Nephron progenitor cell (in vitro differentiated cells): ENCODE results near the gene LYRM4.

Experiments used
- DNase-seq: peaks from one replicate; pipeline ENCODE4 v3.0.0; 2021
- H3K27ac Mint-ChIP-seq: 2 replicates; pipeline ENCODE4 v1.8.0; 2021; ENCODE audit warnings: mild to moderate bottlenecking, moderate library complexity, mixed read lengths
- H3K27me3 Mint-ChIP-seq: 2 replicates; pipeline ENCODE4 v1.8.0; 2021; ENCODE audit warnings: mild to moderate bottlenecking, low read depth, mixed read lengths; ENCODE audit not compliant: poor library complexity
- H3K36me3 Mint-ChIP-seq: 2 replicates; pipeline ENCODE4 v1.8.0; 2021; ENCODE audit warnings: low read depth, mixed read lengths
- H3K4me1 Mint-ChIP-seq: 2 replicates; pipeline ENCODE4 v1.8.0; 2021; ENCODE audit warnings: mixed read lengths
- H3K4me3 Mint-ChIP-seq: 2 replicates; pipeline ENCODE4 v1.8.0; 2021; ENCODE audit warnings: mild to moderate bottlenecking, moderate library complexity, mixed read lengths
- H3K9me3 Mint-ChIP-seq: 2 replicates; pipeline ENCODE4 v1.8.0; 2021; ENCODE audit warnings: mild to moderate bottlenecking, moderate library complexity, mixed read lengths
- CTCF ChIP-seq: fragments of 200-600 bp; sonication (generic); IDR thresholded peaks from 2 replicates; pipeline ENCODE4 v1.5.0; 2021; ENCODE audit warnings: antibody characterized with exemption

The LYRM4 gene

GRCh38 chr6:5175635-5176034, 85.1 kb downstream of the LYRM4 start:
- Mint-ChIP-seq H3K36me3 (no peaks in the 10 kb centered on the region), H3K27me3 (no peaks in the 10 kb centered on the region), H3K4me1 (peaks cover 57% of the 10 kb centered on the region), H3K9me3 (no peaks in the 10 kb centered on the region), H3K4me3 (no peak overlapping the region), H3K27ac (no peak overlapping the region)
- DNase-seq, result no peak
- no peak for TF ChIP-seq CTCF

- H3K27ac Mint-ChIP-seq, result no peak overlapping the region
- H3K4me3 Mint-ChIP-seq, result no peak overlapping the region
- peak; percentile 49 for TF ChIP-seq CTCF
- peaks cover 63% of the 10 kb centered on the region for H3K4me1 Mint-ChIP-seq
- no peaks in the 10 kb centered on the region for H3K27me3 Mint-ChIP-seq
- DNase-seq, result peak; percentile 47
- no peaks in the 10 kb centered on the region for H3K36me3 Mint-ChIP-seq
- no peaks in the 10 kb centered on the region for H3K9me3 Mint-ChIP-seq
Observed at GRCh38 chr6:5174756-5175549, 85.8 kb downstream of the LYRM4 start.

GRCh38 chr6:5174244-5174643, 86.5 kb downstream of the LYRM4 start:
- DNase-seq, result no peak
- TF ChIP-seq CTCF, result no peak
- Mint-ChIP-seq H3K9me3 (no peaks in the 10 kb centered on the region), H3K27ac (peak overlapping the region; percentile 31), H3K27me3 (no peaks in the 10 kb centered on the region), H3K4me1 (peaks cover 67% of the 10 kb centered on the region), H3K4me3 (peak overlapping the region; percentile 3), H3K36me3 (no peaks in the 10 kb centered on the region)

- Mint-ChIP-seq H3K4me3 (no peak overlapping the region), H3K4me1 (peaks cover 68% of the 10 kb centered on the region)
Observed at GRCh38 chr6:5173810-5174209, 86.9 kb downstream of the LYRM4 start.

GRCh38 chr6:5172897-5173474, 87.8 kb downstream of the LYRM4 start:
- Mint-ChIP-seq H3K9me3 (no peaks in the 10 kb centered on the region), H3K4me1 (peaks cover 76% of the 10 kb centered on the region), H3K4me3 (no peak overlapping the region), H3K27me3 (peaks cover 5% of the 10 kb centered on the region), H3K27ac (no peak overlapping the region), H3K36me3 (no peaks in the 10 kb centered on the region)
- no peak for DNase-seq
- TF ChIP-seq CTCF, result no peak

More at GRCh38 chr6:5173810-5174209, 86.9 kb downstream of the LYRM4 start:
- Mint-ChIP-seq H3K36me3 (no peaks in the 10 kb centered on the region), H3K27ac (peak overlapping the region; percentile 31), H3K9me3 (no peaks in the 10 kb centered on the region), H3K27me3 (no peaks in the 10 kb centered on the region)
- no peak for DNase-seq
- no peak for TF ChIP-seq CTCF
